BLaER1 (cell line): Measurements from ENCODE around the gene MATN1.

Source experiments
- H3K27ac ChIP-seq: shearing (Covaris generic); formaldehyde crosslinking; 2 replicates; pipeline ENCODE4 v1.8.1; 2022
- H3K27me3 ChIP-seq: shearing (Covaris generic); formaldehyde crosslinking; 2 replicates; pipeline ENCODE4 v1.8.1; 2022
- H3K36me3 ChIP-seq: shearing (Covaris generic); formaldehyde crosslinking; 2 replicates; pipeline ENCODE4 v1.8.1; 2022
- H3K4me1 ChIP-seq: shearing (Covaris generic); formaldehyde crosslinking; 2 replicates; pipeline ENCODE4 v1.8.1; 2022
- H3K4me2 ChIP-seq: shearing (Covaris generic); formaldehyde crosslinking; 2 replicates; pipeline ENCODE4 v1.8.1; 2022
- H3K4me3 ChIP-seq: shearing (Covaris generic); formaldehyde crosslinking; 2 replicates; pipeline ENCODE4 v1.8.1; 2022
- H3K9ac ChIP-seq: shearing (Covaris generic); formaldehyde crosslinking; 2 replicates; pipeline ENCODE4 v1.8.1; 2022
- H3K9me3 ChIP-seq: shearing (Covaris generic); formaldehyde crosslinking; 2 replicates; pipeline ENCODE4 v1.8.1; 2022
- H4K20me1 ChIP-seq: shearing (Covaris generic); formaldehyde crosslinking; 2 replicates; pipeline ENCODE4 v1.8.1; 2022
- Cebpa-rat ChIP-seq: shearing (Covaris generic); IDR thresholded peaks from 2 replicates; pipeline ENCODE4 v1.8.1; 2022

Gene MATN1

GRCh38 chr1:30720271-30721223 is 2.8 kb downstream of the MATN1 start:
- Histone ChIP-seq H4K20me1 (peaks cover 33% of the 10 kb centered on the region; the same call in 1 of the 2 replicates), H3K27me3 (no peaks in the 10 kb centered on the region), H3K4me1 (peaks cover 71% of the 10 kb centered on the region), H3K9me3 (no peaks in the 10 kb centered on the region), H3K36me3 (no peaks in the 10 kb centered on the region), H3K4me3 (no peak overlapping the region), H3K4me2 (peak overlapping the region; percentile 96), H3K9ac (0 out of 2 replicates have a peak overlapping the region, but pooled peaks have one; percentile 27), H3K27ac (no peak overlapping the region)
- TF ChIP-seq Cebpa-rat: no peak

GRCh38 chr1:30719406-30720270 is 3.7 kb downstream of the MATN1 start:
- Histone ChIP-seq H3K27ac (no peak overlapping the region; the same call in 1 of the 2 replicates), H3K4me3 (peak overlapping the region; percentile 75), H3K36me3 (no peaks in the 10 kb centered on the region), H3K4me2 (peak overlapping the region; percentile 96), H3K9ac (0 out of 2 replicates have a peak overlapping the region, but pooled peaks have one; percentile 1), H3K4me1 (peaks cover 64% of the 10 kb centered on the region), H3K9me3 (peaks cover 4% of the 10 kb centered on the region; the same call in 1 of the 2 replicates), H4K20me1 (peaks cover 33% of the 10 kb centered on the region; the same call in 1 of the 2 replicates), H3K27me3 (no peaks in the 10 kb centered on the region)
- TF ChIP-seq Cebpa-rat: no peak

- Histone ChIP-seq H3K27me3 (no peaks in the 10 kb centered on the region), H3K36me3 (no peaks in the 10 kb centered on the region), H3K9me3 (peaks cover 4% of the 10 kb centered on the region; the same call in 1 of the 2 replicates), H3K9ac (peak overlapping the region; percentile 64), H4K20me1 (peaks cover 33% of the 10 kb centered on the region; the same call in 1 of the 2 replicates), H3K4me1 (peaks cover 64% of the 10 kb centered on the region), H3K4me3 (peak overlapping the region; percentile 75), H3K27ac (peak overlapping the region; percentile 62), H3K4me2 (peak overlapping the region; percentile 96)
- no peak for TF ChIP-seq Cebpa-rat
Measured at GRCh38 chr1:30718636-30719405, 4.6 kb downstream of the MATN1 start.

- Histone ChIP-seq H3K27ac (no peak overlapping the region; the same call in 1 of the 2 replicates), H3K27me3 (no peaks in the 10 kb centered on the region)
Measured at GRCh38 chr1:30718091-30718635, 5.2 kb downstream of the MATN1 start.

GRCh38 chr1:30716646-30717045 is 6.7 kb downstream of the MATN1 start:
- Histone ChIP-seq H3K4me2 (peak overlapping the region; percentile 85), H3K9ac (peak overlapping the region; percentile 69; the same call in 1 of the 2 replicates), H3K36me3 (no peaks in the 10 kb centered on the region), H4K20me1 (peaks cover 19% of the 10 kb centered on the region; the same call in 1 of the 2 replicates), H3K9me3 (peaks cover 4% of the 10 kb centered on the region; the same call in 1 of the 2 replicates), H3K4me1 (peaks cover 42% of the 10 kb centered on the region), H3K27me3 (no peaks in the 10 kb centered on the region), H3K27ac (no peak overlapping the region), H3K4me3 (no peak overlapping the region)
- no peak for TF ChIP-seq Cebpa-rat

More at GRCh38 chr1:30718091-30718635, 5.2 kb downstream of the MATN1 start:
- Histone ChIP-seq H3K4me1 (peaks cover 57% of the 10 kb centered on the region), H4K20me1 (peaks cover 27% of the 10 kb centered on the region; the same call in 1 of the 2 replicates), H3K9ac (no peak overlapping the region), H3K4me3 (peak overlapping the region; percentile 67), H3K4me2 (peak overlapping the region; percentile 85), H3K9me3 (peaks cover 4% of the 10 kb centered on the region; the same call in 1 of the 2 replicates), H3K36me3 (no peaks in the 10 kb centered on the region)
- TF ChIP-seq Cebpa-rat: no peak

GRCh38 chr1:30715886-30716285 is 7.5 kb downstream of the MATN1 start:
- H4K20me1 ChIP-seq: peaks cover 14% of the 10 kb centered on the region; the same call in 1 of the 2 replicates
- no peak overlapping the region for H3K4me3 ChIP-seq
- no peaks in the 10 kb centered on the region for H3K36me3 ChIP-seq
- H3K27me3 ChIP-seq: no peaks in the 10 kb centered on the region
- no peak overlapping the region for H3K27ac ChIP-seq
- H3K4me1 ChIP-seq: peaks cover 34% of the 10 kb centered on the region
- no peak overlapping the region for H3K4me2 ChIP-seq
- H3K9me3 ChIP-seq: peaks cover 4% of the 10 kb centered on the region; the same call in 1 of the 2 replicates
- no peak for TF ChIP-seq Cebpa-rat
- H3K9ac ChIP-seq: no peak overlapping the region

GRCh38 chr1:30715216-30715615 is 8.2 kb downstream of the MATN1 start:
- TF ChIP-seq Cebpa-rat: no peak
- Histone ChIP-seq H3K27ac (no peak overlapping the region), H3K27me3 (no peaks in the 10 kb centered on the region), H4K20me1 (peaks cover 14% of the 10 kb centered on the region; the same call in 1 of the 2 replicates), H3K36me3 (no peaks in the 10 kb centered on the region), H3K9ac (no peak overlapping the region), H3K4me3 (no peak overlapping the region), H3K4me2 (no peak overlapping the region), H3K4me1 (peaks cover 28% of the 10 kb centered on the region), H3K9me3 (peaks cover 4% of the 10 kb centered on the region; the same call in 1 of the 2 replicates)

GRCh38 chr1:30714536-30715090 is 8.8 kb downstream of the MATN1 start:
- no peak for TF ChIP-seq Cebpa-rat
- Histone ChIP-seq H3K9ac (no peak overlapping the region), H3K36me3 (no peaks in the 10 kb centered on the region), H3K4me1 (peaks cover 22% of the 10 kb centered on the region), H3K27ac (no peak overlapping the region), H3K4me3 (no peak overlapping the region), H3K27me3 (no peaks in the 10 kb centered on the region), H3K9me3 (peaks cover 4% of the 10 kb centered on the region; the same call in 1 of the 2 replicates), H4K20me1 (peaks cover 12% of the 10 kb centered on the region; the same call in 1 of the 2 replicates), H3K4me2 (no peak overlapping the region)
